GM23248 (cell line): ENCODE results near the gene JMJD6.

Experiments
- EZH2 ChIP-seq: fragments of 200-600 bp; sonication (generic); IDR thresholded peaks from 2 replicates; pipeline ENCODE4 v1.6.1; 2018; ENCODE audit warnings: antibody characterized with exemption, mild to moderate bottlenecking; ENCODE audit not compliant: insufficient read depth, poor library complexity, severe bottlenecking
- EZH2phosphoT487 ChIP-seq: fragments of 200-600 bp; sonication (generic); IDR thresholded peaks from 2 replicates; pipeline ENCODE4 v1.6.1; 2018; ENCODE audit warnings: antibody characterized with exemption, moderate library complexity, mild to moderate bottlenecking, low read depth; ENCODE audit not compliant: insufficient read depth

- TF ChIP-seq EZH2 = no peak
- no peak for TF ChIP-seq EZH2phosphoT487
These were observed 9.4 kb upstream of the JMJD6 start for GRCh38 chr17:76735586-76736348.
